Trophoblast cell (in vitro differentiated cells and primary cell): ENCODE measurements around the gene SCMH1.

Experiments used
- DNase-seq, 2 donors: peaks; one replicate each; pipeline ENCODE4 v3.0.0-alpha.2; 2016
- H2AFZ ChIP-seq: 2 replicates; pipeline ENCODE4 v1.6.1; 2013; ENCODE audit warnings: low read length, moderate library complexity, mild to moderate bottlenecking; ENCODE audit not compliant: insufficient read depth, poor library complexity
- H2AK5ac ChIP-seq: 2 replicates; pipeline ENCODE4 v1.6.1; 2013; ENCODE audit warnings: mild to moderate bottlenecking, low read length
- H2BK120ac ChIP-seq: 2 replicates; pipeline ENCODE4 v1.6.1; 2013; ENCODE audit warnings: low read length, mild to moderate bottlenecking, moderate library complexity; ENCODE audit not compliant: insufficient read depth, poor library complexity
- H2BK12ac ChIP-seq: 2 replicates; pipeline ENCODE4 v1.6.1; 2013; ENCODE audit warnings: mild to moderate bottlenecking, low read length, moderate library complexity
- H2BK5ac ChIP-seq: 2 replicates; pipeline ENCODE4 v1.6.1; 2013; ENCODE audit warnings: low read length, low read depth, moderate library complexity, mild to moderate bottlenecking; ENCODE audit not compliant: poor library complexity
- H3K14ac ChIP-seq: 2 replicates; pipeline ENCODE4 v1.6.1; 2013; ENCODE audit warnings: mild to moderate bottlenecking, low read length
- H3K18ac ChIP-seq: 2 replicates; pipeline ENCODE4 v1.6.1; 2013; ENCODE audit warnings: mild to moderate bottlenecking, low read length
- H3K23ac ChIP-seq: 2 replicates; pipeline ENCODE4 v1.6.1; 2013; ENCODE audit warnings: low read length
- H3K27ac ChIP-seq: 2 replicates; pipeline ENCODE4 v1.5.1; 2013; ENCODE audit warnings: low read depth, mild to moderate bottlenecking, inconsistent platforms, low read length, moderate library complexity
- H3K27me3 ChIP-seq: 2 replicates; pipeline ENCODE4 v1.6.1; 2013; ENCODE audit warnings: inconsistent platforms, mild to moderate bottlenecking, low read length, moderate library complexity; ENCODE audit not compliant: insufficient read depth
- H3K36me3 ChIP-seq, 2 experiments: 1 replicate in 1 of 2; 2 replicates in 1 of 2; pipeline ENCODE4 v1.6.1; 2013; ENCODE audit warnings: low read length in 2 of 2, mild to moderate bottlenecking in 2 of 2, moderate library complexity in 1 of 2; ENCODE audit not compliant: insufficient read depth in 2 of 2, control insufficient read depth in 1 of 2
- H3K4ac ChIP-seq: 2 replicates; pipeline ENCODE4 v1.6.1; 2013; ENCODE audit warnings: low read depth, mild to moderate bottlenecking, low read length, moderate library complexity
- H3K4me1 ChIP-seq, 2 experiments: 1 replicate in 1 of 2; 2 replicates in 1 of 2; pipeline ENCODE4 v1.6.1; 2013; ENCODE audit warnings: low read length in 2 of 2, mild to moderate bottlenecking in 2 of 2, moderate library complexity in 1 of 2; ENCODE audit not compliant: insufficient read depth in 2 of 2, control insufficient read depth in 1 of 2
- H3K4me2 ChIP-seq: 2 replicates; pipeline ENCODE4 v1.6.1; 2013; ENCODE audit warnings: inconsistent platforms, mild to moderate bottlenecking, low read length, moderate library complexity
- H3K4me3 ChIP-seq: 2 replicates; pipeline ENCODE4 v1.5.1; 2013; ENCODE audit warnings: mild to moderate bottlenecking, low read depth, low read length, inconsistent platforms
- H3K79me1 ChIP-seq: one replicate; pipeline ENCODE4 v1.6.1; 2013; ENCODE audit warnings: low read length
- H3K79me2 ChIP-seq: 2 replicates; pipeline ENCODE4 v1.6.1; 2013; ENCODE audit warnings: low read length, mild to moderate bottlenecking; ENCODE audit not compliant: control insufficient read depth, insufficient read depth, poor library complexity
- H3K9ac ChIP-seq: 2 replicates; pipeline ENCODE4 v1.6.1; 2013; ENCODE audit warnings: mild to moderate bottlenecking, low read length
- H3K9me3 ChIP-seq: 2 replicates; pipeline ENCODE4 v1.6.1; 2013; ENCODE audit warnings: low read depth, mild to moderate bottlenecking, control low read depth, inconsistent platforms, low read length; ENCODE audit not compliant: insufficient read depth
- H4K12ac ChIP-seq: 2 replicates; pipeline ENCODE4 v1.6.1; 2013; ENCODE audit warnings: low read depth, mild to moderate bottlenecking, low read length, moderate library complexity
- H4K8ac ChIP-seq: 2 replicates; pipeline ENCODE4 v1.6.1; 2013; ENCODE audit warnings: low read depth, mild to moderate bottlenecking, low read length, moderate library complexity
- H4K91ac ChIP-seq: one replicate; pipeline ENCODE4 v1.6.1; 2013; ENCODE audit warnings: low read depth, mild to moderate bottlenecking, low read length, moderate library complexity
- WGBS: extraction: QIAGEN DNeasy Blood & Tissue Kit; methylation state at CpG from one replicate; pipeline ENCODE4 v1.1.7; 2013; ENCODE audit warnings: missing lambda C conversion rate; ENCODE audit not compliant: insufficient read length, insufficient coverage; ENCODE audit errors: extremely low coverage; 5-methylcytosine and 5-hydroxymethylcytosine counted together

SCMH1 gene

GRCh38 chr1:41226815-41227434, 15.2 kb downstream of the SCMH1 start:
- H2BK12ac ChIP-seq = no peak overlapping the region
- H3K4ac ChIP-seq = no peak overlapping the region
- no peak overlapping the region for H2AFZ ChIP-seq
- no peak overlapping the region for H3K4me2 ChIP-seq
- H3K36me3 ChIP-seq = no peaks in the 10 kb centered on the region
- no peaks in the 10 kb centered on the region for H3K9me3 ChIP-seq
- no peak overlapping the region for H2BK5ac ChIP-seq
- no peak overlapping the region for H3K14ac ChIP-seq
- no peak overlapping the region for H4K91ac ChIP-seq
- no peaks in the 10 kb centered on the region for H3K79me2 ChIP-seq
- no peak for DNase-seq
- no peak overlapping the region for H3K23ac ChIP-seq
- H4K8ac ChIP-seq = no peak overlapping the region
- H3K4me3 ChIP-seq = no peak overlapping the region
- H3K18ac ChIP-seq = no peak overlapping the region
- no peak overlapping the region for H3K9ac ChIP-seq
- H2BK120ac ChIP-seq = no peak overlapping the region
- H4K12ac ChIP-seq = no peak overlapping the region
- H3K4me1 ChIP-seq = no peaks in the 10 kb centered on the region
- WGBS = no CpG with 5 or more reads among the region's 3 CpGs
- H3K79me1 ChIP-seq = no peaks in the 10 kb centered on the region
- H3K27me3 ChIP-seq = no peaks in the 10 kb centered on the region
- no peak overlapping the region for H2AK5ac ChIP-seq
- H3K27ac ChIP-seq = no peak overlapping the region

GRCh38 chr1:41225495-41225894, 16.6 kb downstream of the SCMH1 start:
- Histone ChIP-seq H3K27ac (no peak overlapping the region), H3K79me1 (no peaks in the 10 kb centered on the region), H2BK12ac (no peak overlapping the region), H3K4me1 (no peaks in the 10 kb centered on the region), H2BK5ac (no peak overlapping the region), H4K12ac (no peak overlapping the region), H2BK120ac (no peak overlapping the region), H4K8ac (no peak overlapping the region), H3K27me3 (no peaks in the 10 kb centered on the region), H3K9me3 (no peaks in the 10 kb centered on the region), H3K4me2 (no peak overlapping the region), H3K9ac (no peak overlapping the region), H3K4ac (no peak overlapping the region), H2AK5ac (no peak overlapping the region), H3K36me3 (no peaks in the 10 kb centered on the region), H3K4me3 (no peak overlapping the region), H3K79me2 (no peaks in the 10 kb centered on the region), H3K18ac (no peak overlapping the region), H4K91ac (no peak overlapping the region), H3K23ac (no peak overlapping the region), H2AFZ (no peak overlapping the region), H3K14ac (no peak overlapping the region)
- WGBS = no CpG with 5 or more reads among the region's 3 CpGs
- DNase-seq = no peak

- no peak overlapping the region for H4K91ac ChIP-seq
- H4K12ac ChIP-seq = no peak overlapping the region
- no peak overlapping the region for H3K23ac ChIP-seq
- H2BK5ac ChIP-seq = no peak overlapping the region
- H2AK5ac ChIP-seq = no peak overlapping the region
- no peak overlapping the region for H3K14ac ChIP-seq
- H4K8ac ChIP-seq = no peak overlapping the region
- H2BK12ac ChIP-seq = no peak overlapping the region
- WGBS = no CpG with 5 or more reads among the region's 2 CpGs
- H2BK120ac ChIP-seq = no peak overlapping the region
- H3K4me3 ChIP-seq = no peak overlapping the region
- H3K27ac ChIP-seq = no peak overlapping the region
- no peaks in the 10 kb centered on the region for H3K79me2 ChIP-seq
- H3K9me3 ChIP-seq = peaks cover 2% of the 10 kb centered on the region
- no peaks in the 10 kb centered on the region for H3K79me1 ChIP-seq
- no peaks in the 10 kb centered on the region for H3K4me1 ChIP-seq
- no peak overlapping the region for H2AFZ ChIP-seq
- no peak for DNase-seq
- no peak overlapping the region for H3K4ac ChIP-seq
- no peak overlapping the region for H3K4me2 ChIP-seq
- peaks cover 2 to 7% of the 10 kb centered on the region in 2 experiments for H3K36me3 ChIP-seq
- no peaks in the 10 kb centered on the region for H3K27me3 ChIP-seq
- no peak overlapping the region for H3K18ac ChIP-seq
- H3K9ac ChIP-seq = no peak overlapping the region
Measured at GRCh38 chr1:41222496-41222895, 19.6 kb downstream of the SCMH1 start.

GRCh38 chr1:41221995-41222394, 20.1 kb downstream of the SCMH1 start:
- Histone ChIP-seq H2AFZ (no peak overlapping the region), H3K4me1 (no peaks in the 10 kb centered on the region), H2BK120ac (no peak overlapping the region), H4K91ac (no peak overlapping the region), H3K27ac (no peak overlapping the region), H3K36me3 (peaks cover 2 to 7% of the 10 kb centered on the region in 2 experiments), H3K79me1 (no peaks in the 10 kb centered on the region), H3K4me2 (no peak overlapping the region), H3K14ac (no peak overlapping the region), H3K4me3 (no peak overlapping the region), H3K18ac (no peak overlapping the region), H3K9ac (no peak overlapping the region), H3K79me2 (no peaks in the 10 kb centered on the region), H4K12ac (no peak overlapping the region), H2BK12ac (no peak overlapping the region), H3K9me3 (peaks cover 2% of the 10 kb centered on the region), H4K8ac (no peak overlapping the region), H2BK5ac (no peak overlapping the region), H3K23ac (no peak overlapping the region), H2AK5ac (no peak overlapping the region), H3K27me3 (no peaks in the 10 kb centered on the region), H3K4ac (no peak overlapping the region)
- DNase-seq = no peak
